ENCODE data around the gene KRTAP2-4. TPM values are rescaled to one million over a fixed set of nuclear protein-coding genes. Genes with fewer than 3 reads are reported as not detected.
"Not testable (repeated sequence)": the region's sequence is repeated elsewhere in the genome, so short reads cannot be mapped to it uniquely, and the experiment has no call there.

KRTAP2-4 gene
- total RNA-seq, 2 donors from 2014 or later: not detected

GRCh38 chr17:41037853-41038350, 27.8 kb downstream of the KRTAP2-4 start:
- Histone ChIP-seq H3K27ac (no peak overlapping the region), H3K4me1 (ENCODE audit: control insufficient read depth in 1 of 2, low read depth in 2 of 2) (peaks cover 0 to 8% of the 10 kb centered on the region in 2 donors), H3K9me3 (no peaks in the 10 kb centered on the region), H3K27me3 (replicated peaks; ENCODE audit: insufficient read depth) (no peaks in the 10 kb centered on the region), H3K4me3 (no peak overlapping the region), H3K36me3 (no peaks in the 10 kb centered on the region)
- ATAC-seq (ENCODE audit: insufficient number of reproducible peaks, low FRiP score, low read depth) (no peak), DNase-seq (ENCODE audit: low spot score) (no peak)
- no peak for TF ChIP-seq CTCF (IDR thresholded peaks at IDR 0.05)

- not testable (repeated sequence) for H3K27me3 ChIP-seq (replicated peaks; ENCODE audit: insufficient read depth); DNase-seq (ENCODE audit: low spot score); H3K27ac ChIP-seq; H3K4me1 ChIP-seq (ENCODE audit: control insufficient read depth in 1 of 2, low read depth in 2 of 2); H3K36me3 ChIP-seq; H3K4me3 ChIP-seq; H3K9me3 ChIP-seq; ATAC-seq (ENCODE audit: insufficient number of reproducible peaks, low FRiP score, low read depth)
Observed at GRCh38 chr17:41034346-41034935, 31.2 kb downstream of the KRTAP2-4 start, which contains the start of gene KRTAP1-3. Gene KRTAP1-3, minus strand, starts transcription at chr17:41034874. Its CDS starts 53 bp downstream, at chr17:41034821.

DNA sequence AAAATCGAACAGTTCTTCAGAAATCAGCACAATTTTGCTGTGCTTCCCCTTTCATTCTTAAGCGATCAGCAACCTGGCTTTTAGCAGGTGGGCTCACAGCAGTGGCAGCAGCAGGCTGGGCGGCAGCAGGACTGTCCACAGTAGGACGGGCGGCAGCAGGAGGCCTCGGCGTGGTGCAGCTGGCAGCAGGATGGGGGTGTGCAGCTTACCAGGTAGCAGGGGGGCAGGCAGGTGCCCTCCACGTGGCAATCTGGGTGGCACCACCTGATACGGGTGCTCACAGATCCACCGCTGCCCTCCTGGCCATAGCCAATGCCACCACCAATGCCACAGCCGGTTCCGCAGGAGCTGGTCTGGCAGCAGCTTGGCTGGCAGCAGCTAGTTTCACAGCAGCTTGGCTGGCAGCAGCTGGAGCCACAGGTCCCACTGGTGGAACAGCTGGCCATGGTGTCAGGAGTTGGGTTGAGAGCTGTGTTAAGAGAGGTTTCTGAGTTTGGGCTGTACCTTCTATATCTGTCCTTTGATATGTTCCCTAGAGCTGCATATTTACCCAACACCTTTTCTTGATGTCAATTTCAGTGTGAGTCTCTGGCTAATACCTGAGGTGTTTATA, 35.9 kb downstream of the KRTAP2-4 start, which contains the start of gene KRTAP1-4:
TSS of gene KRTAP1-4 (minus strand) at position 563 of the 613 bp plus-strand sequence. CDS start at position 446, 117 bp downstream.
- Histone ChIP-seq H3K4me3 (no peak within 1 kb of the TSS), H3K36me3 (no peaks in the 10 kb centered on the region), H3K4me1 (ENCODE audit: control insufficient read depth in 1 of 2, low read depth in 2 of 2) (no peaks in the 10 kb centered on the region), H3K9me3 (no peaks in the 10 kb centered on the region), H3K27me3 (replicated peaks; ENCODE audit: insufficient read depth) (no peaks in the 10 kb centered on the region), H3K27ac (no peak within 1 kb of the TSS)
- DNase-seq (ENCODE audit: low spot score): no peak
- ATAC-seq (ENCODE audit: insufficient number of reproducible peaks, low FRiP score, low read depth): no peak
- no peak for TF ChIP-seq CTCF (IDR thresholded peaks at IDR 0.05)

DNA sequence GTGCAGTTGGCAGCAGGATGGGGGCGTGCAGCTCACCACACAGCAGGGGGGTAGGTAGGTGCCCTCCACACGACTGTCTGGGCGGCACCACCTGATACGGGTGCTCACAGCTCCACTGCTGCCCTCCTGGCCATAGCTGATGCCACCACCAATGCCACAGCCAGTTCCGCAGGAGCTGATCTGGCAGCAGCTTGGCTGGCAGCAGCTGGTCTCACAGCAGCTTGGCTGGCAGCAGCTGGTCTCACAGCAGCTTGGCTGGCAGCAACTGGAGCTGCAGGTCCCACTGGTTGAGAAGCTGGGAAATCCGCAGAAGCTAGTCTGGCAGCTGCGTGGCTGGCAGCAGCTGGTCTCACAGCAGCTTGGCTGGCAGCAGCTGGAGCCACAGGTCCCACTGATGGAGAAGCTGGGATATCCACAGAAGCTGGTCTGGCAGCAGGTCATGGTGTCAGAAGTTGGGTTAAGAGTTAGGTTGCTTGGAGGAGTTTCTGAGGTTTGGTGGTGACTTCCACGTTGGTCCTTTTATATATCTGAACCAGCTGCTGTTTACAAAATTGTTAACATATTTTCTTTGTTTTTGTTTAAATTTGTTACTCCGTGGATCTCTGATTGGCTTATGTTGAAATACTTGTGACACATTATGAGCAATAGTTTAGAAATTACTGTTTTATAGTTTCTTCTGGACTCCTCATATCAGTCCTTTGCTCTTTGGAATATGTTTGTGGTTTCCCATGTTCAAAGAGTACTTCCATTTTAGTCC, 38.8 kb downstream of the KRTAP2-4 start, which contains the start of gene KRTAP1-5:
TSS of gene KRTAP1-5 (minus strand) at position 494 of the 757 bp plus-strand sequence. CDS start at position 441, 53 bp downstream.
- TF ChIP-seq CTCF (IDR thresholded peaks at IDR 0.05): no peak
- H3K4me1 ChIP-seq (ENCODE audit: control insufficient read depth in 1 of 2, low read depth in 2 of 2): no peaks in the 10 kb centered on the region
- no peak within 1 kb of the TSS for H3K4me3 ChIP-seq
- ATAC-seq (ENCODE audit: insufficient number of reproducible peaks, low FRiP score, low read depth) (no peak), DNase-seq (ENCODE audit: low spot score) (no peak)
- H3K27me3 ChIP-seq (replicated peaks; ENCODE audit: insufficient read depth): no peaks in the 10 kb centered on the region
- H3K36me3 ChIP-seq: no peaks in the 10 kb centered on the region
- H3K27ac ChIP-seq: no peak within 1 kb of the TSS
- H3K9me3 ChIP-seq: no peaks in the 10 kb centered on the region

- H3K27me3 ChIP-seq (replicated peaks; ENCODE audit: insufficient read depth): no peaks in the 10 kb centered on the region
- H3K36me3 ChIP-seq: no peaks in the 10 kb centered on the region
- no peak for DNase-seq (ENCODE audit: low spot score)
Observed at GRCh38 chr17:41024697-41025096, 41.0 kb downstream of the KRTAP2-4 start.

More at GRCh38 chr17:41024697-41025096, 41.0 kb downstream of the KRTAP2-4 start:
- H3K4me1 ChIP-seq (ENCODE audit: control insufficient read depth in 1 of 2, low read depth in 2 of 2): no peaks in the 10 kb centered on the region
- H3K27ac ChIP-seq: no peak overlapping the region
- no peak for TF ChIP-seq CTCF (IDR thresholded peaks at IDR 0.05)
- no peaks in the 10 kb centered on the region for H3K9me3 ChIP-seq
- no peak for ATAC-seq (ENCODE audit: insufficient number of reproducible peaks, low FRiP score, low read depth)
- H3K4me3 ChIP-seq: no peak overlapping the region
